ENCODE measurements around the gene STRADA.

STRADA gene

DNA sequence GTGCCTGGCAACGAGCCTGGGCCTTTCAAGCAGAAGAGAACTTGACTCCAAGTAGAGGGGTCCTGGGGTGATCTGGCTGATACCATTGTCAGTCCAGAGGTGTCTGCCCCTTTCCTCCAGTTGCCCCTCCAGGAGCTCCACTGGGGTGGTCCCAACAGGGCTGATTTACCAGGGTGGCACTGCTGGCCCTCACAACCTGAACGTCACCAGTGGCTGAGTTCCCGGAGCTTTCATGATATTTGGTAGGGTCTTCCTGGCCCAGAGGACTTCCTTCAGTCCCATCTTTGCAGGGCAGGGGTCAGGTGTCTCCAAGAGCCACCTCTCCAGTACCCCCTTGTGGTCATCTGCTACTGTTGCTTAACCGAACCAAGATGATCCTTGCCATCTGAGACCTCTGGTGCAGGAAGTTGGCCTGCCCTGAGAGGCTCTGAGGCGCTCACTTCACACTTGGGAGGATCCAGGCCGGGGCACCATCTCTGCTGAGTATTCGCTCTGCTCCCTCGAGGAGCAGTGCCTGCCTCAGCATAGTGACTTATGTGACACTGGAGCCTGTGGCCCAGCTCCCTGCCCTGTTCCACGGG lies 45.1 kb downstream of the STRADA start:
- Histone ChIP-seq H3K27ac (replicated peaks) (no peak overlapping the region), H3K27me3 (ENCODE audit: insufficient read depth, poor library complexity, severe bottlenecking) (no peaks in the 10 kb centered on the region), H3K4me3 (replicated peaks; ENCODE audit: insufficient read depth, low read length) (no peak overlapping the region)
- no peak for TF ChIP-seq GABPA (IDR thresholded peaks at IDR 0.05; ENCODE audit: low read depth)
- TF ChIP-seq, protein P1, sequence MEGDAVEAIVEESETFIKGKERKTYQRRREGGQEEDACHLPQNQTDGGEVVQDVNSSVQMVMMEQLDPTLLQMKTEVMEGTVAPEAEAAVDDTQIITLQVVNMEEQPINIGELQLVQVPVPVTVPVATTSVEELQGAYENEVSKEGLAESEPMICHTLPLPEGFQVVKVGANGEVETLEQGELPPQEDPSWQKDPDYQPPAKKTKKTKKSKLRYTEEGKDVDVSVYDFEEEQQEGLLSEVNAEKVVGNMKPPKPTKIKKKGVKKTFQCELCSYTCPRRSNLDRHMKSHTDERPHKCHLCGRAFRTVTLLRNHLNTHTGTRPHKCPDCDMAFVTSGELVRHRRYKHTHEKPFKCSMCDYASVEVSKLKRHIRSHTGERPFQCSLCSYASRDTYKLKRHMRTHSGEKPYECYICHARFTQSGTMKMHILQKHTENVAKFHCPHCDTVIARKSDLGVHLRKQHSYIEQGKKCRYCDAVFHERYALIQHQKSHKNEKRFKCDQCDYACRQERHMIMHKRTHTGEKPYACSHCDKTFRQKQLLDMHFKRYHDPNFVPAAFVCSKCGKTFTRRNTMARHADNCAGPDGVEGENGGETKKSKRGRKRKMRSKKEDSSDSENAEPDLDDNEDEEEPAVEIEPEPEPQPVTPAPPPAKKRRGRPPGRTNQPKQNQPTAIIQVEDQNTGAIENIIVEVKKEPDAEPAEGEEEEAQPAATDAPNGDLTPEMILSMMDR (IDR thresholded peaks at IDR 0.05; ENCODE audit: insufficient read depth, low read length) = peak; percentile 9
- peak in 1 of 2 experiments; percentile 60 for DNase-seq (ENCODE audit: low read depth in 1 of 2, low spot score in 1 of 2)

DNA sequence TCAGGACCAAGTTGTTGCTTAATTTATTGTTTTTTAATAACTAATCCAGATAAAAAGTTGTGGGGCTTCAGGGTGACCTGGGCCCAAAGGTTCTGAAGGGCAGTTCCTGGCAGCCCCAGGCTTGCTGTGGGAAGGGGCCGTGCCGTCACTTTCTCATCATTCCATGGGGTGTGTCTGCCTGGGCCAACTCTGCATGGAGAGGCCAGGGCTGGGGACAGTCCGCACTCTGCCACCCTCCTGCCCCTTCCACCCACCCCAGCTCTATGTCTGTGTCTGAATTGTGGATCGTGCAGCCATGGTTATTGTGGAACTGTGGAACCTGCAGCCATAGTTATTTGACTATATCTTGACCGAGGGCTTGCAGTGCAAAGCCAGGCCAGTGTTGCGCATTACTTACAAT lies 45.7 kb downstream of the STRADA start:
- Histone ChIP-seq H3K4me3 (replicated peaks; ENCODE audit: insufficient read depth, low read length) (no peak overlapping the region), H3K27ac (replicated peaks) (no peak overlapping the region), H3K27me3 (ENCODE audit: insufficient read depth, poor library complexity, severe bottlenecking) (no peaks in the 10 kb centered on the region)
- TF ChIP-seq GABPA (IDR thresholded peaks at IDR 0.05; ENCODE audit: low read depth) (no peak), SPI1 (IDR thresholded peaks at IDR 0.05; ENCODE audit: borderline replicate concordance, low read depth) (no peak), POLR2AphosphoS5 (IDR thresholded peaks at IDR 0.05; ENCODE audit: low read depth) (peak; percentile 20)
- TF ChIP-seq, protein P2, sequence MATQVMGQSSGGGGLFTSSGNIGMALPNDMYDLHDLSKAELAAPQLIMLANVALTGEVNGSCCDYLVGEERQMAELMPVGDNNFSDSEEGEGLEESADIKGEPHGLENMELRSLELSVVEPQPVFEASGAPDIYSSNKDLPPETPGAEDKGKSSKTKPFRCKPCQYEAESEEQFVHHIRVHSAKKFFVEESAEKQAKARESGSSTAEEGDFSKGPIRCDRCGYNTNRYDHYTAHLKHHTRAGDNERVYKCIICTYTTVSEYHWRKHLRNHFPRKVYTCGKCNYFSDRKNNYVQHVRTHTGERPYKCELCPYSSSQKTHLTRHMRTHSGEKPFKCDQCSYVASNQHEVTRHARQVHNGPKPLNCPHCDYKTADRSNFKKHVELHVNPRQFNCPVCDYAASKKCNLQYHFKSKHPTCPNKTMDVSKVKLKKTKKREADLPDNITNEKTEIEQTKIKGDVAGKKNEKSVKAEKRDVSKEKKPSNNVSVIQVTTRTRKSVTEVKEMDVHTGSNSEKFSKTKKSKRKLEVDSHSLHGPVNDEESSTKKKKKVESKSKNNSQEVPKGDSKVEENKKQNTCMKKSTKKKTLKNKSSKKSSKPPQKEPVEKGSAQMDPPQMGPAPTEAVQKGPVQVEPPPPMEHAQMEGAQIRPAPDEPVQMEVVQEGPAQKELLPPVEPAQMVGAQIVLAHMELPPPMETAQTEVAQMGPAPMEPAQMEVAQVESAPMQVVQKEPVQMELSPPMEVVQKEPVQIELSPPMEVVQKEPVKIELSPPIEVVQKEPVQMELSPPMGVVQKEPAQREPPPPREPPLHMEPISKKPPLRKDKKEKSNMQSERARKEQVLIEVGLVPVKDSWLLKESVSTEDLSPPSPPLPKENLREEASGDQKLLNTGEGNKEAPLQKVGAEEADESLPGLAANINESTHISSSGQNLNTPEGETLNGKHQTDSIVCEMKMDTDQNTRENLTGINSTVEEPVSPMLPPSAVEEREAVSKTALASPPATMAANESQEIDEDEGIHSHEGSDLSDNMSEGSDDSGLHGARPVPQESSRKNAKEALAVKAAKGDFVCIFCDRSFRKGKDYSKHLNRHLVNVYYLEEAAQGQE (IDR thresholded peaks at IDR 0.05; ENCODE audit: insufficient replicate concordance, low read depth) = no peak
- TF ChIP-seq, protein P1 (IDR thresholded peaks at IDR 0.05; ENCODE audit: insufficient read depth, low read length) = no peak
- DNase-seq (ENCODE audit: low read depth in 1 of 2, low spot score in 1 of 2) = no peak

DNA sequence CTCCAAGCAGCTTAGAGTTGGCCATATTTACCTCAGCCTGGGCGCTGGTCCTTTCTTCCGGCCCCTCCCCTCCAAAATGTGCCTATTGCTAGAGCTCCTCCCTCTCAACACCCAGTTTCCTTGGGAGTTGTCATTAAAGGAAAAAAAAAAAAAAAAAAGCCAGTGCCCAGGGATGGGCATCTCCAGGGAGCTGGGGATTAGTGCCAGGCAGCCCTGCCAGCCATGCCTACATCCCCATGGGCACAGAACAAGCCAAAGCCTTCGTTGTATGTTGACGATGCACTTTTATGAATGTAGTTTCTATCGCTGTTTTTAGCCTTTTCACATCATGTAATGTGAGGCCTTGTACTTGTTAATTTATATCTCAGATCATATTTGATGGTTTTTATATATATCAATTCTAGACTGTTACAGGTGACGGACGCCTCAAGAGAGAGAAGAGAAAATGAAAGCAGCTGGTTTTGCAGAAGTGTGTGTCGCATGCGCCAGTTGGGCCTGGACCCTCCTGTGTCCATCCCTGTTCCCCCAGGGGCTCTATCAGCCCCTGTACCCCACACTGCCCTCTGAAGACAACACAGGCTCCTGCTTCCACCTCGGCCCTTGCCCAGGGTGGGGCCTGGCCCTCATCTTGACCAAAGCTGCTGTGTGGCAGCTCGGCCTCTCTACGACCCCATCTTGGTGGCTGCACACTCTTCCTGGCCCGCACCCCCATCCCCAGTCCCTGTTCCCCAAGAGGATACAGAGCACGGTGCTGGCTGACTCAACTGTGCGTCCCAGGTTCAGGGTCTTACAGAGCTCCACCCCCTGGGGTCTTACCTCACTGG lies 46.4 kb downstream of the STRADA start:
- DNase-seq (ENCODE audit: low read depth in 1 of 2, low spot score in 1 of 2) = no peak
- H3K4me3 ChIP-seq (replicated peaks; ENCODE audit: insufficient read depth, low read length) = no peak overlapping the region
- H3K27ac ChIP-seq (replicated peaks) = no peak overlapping the region
- no peak for TF ChIP-seq SPI1 (IDR thresholded peaks at IDR 0.05; ENCODE audit: borderline replicate concordance, low read depth)
- TF ChIP-seq, protein P1 (IDR thresholded peaks at IDR 0.05; ENCODE audit: insufficient read depth, low read length) = no peak
- TF ChIP-seq POLR2AphosphoS5 (IDR thresholded peaks at IDR 0.05; ENCODE audit: low read depth) = no peak; the same call in 1 of the 2 replicates
- TF ChIP-seq, protein P2 (IDR thresholded peaks at IDR 0.05; ENCODE audit: insufficient replicate concordance, low read depth) = no peak
- no peak for TF ChIP-seq GABPA (IDR thresholded peaks at IDR 0.05; ENCODE audit: low read depth)
- no peaks in the 10 kb centered on the region for H3K27me3 ChIP-seq (ENCODE audit: insufficient read depth, poor library complexity, severe bottlenecking)
